ENCODE measurements around the gene CYP2U1. TPM values are rescaled to one million over a fixed set of nuclear protein-coding genes. Genes with fewer than 3 reads are reported as not detected.
"Not testable (repeated sequence)": the region's sequence is repeated elsewhere in the genome, so short reads cannot be mapped to it uniquely, and the experiment has no call there.

Gene CYP2U1
- total RNA-seq: 0.92 TPM

- ATAC-seq: peak; percentile 94
Observed at GRCh38 chr4:107930821-107931774, at the start of gene CYP2U1. TSS of gene CYP2U1 (plus strand) at chr4:107931549. CDS start at chr4:107931644, 95 bp downstream.

DNA sequence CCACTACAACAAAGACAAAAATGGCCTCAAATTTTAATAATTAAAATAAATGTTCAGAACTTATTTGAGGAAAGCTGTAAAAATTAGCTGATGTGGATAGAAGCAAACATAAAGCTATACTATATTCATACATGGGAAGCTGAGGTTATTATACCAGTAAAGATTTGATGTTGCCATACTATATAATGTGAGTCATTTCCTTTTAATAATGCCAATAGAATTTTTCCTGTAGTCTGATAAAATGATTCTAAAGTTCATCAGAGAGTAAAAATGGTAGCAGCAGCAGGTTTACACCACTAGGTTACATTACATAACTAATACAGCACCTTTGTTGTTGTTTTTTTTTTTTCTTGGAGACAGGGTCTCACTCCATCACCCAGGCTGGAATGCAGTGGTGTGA, 45.5 kb upstream of the CYP2U1 start:
- ATAC-seq: peak; percentile 43

DNA sequence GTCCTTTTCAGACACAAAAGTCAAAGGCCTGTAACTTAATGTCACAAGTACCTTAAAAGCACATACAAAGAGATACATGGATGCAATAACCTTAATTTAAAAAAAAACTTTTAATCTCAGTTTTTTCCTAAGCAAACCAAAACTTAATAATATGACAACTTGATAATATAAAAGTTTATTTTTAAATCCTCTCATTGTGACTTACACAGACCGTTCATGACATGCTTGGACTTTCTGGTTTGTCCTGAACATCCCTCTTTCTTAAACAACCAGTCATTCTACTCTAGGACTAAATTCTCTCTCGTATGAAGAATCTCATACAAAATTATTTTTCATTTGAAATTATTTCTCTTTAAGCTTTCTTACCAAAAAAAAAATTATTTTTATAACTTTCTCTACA, 43.1 kb upstream of the CYP2U1 start:
- no peak for ATAC-seq

DNA sequence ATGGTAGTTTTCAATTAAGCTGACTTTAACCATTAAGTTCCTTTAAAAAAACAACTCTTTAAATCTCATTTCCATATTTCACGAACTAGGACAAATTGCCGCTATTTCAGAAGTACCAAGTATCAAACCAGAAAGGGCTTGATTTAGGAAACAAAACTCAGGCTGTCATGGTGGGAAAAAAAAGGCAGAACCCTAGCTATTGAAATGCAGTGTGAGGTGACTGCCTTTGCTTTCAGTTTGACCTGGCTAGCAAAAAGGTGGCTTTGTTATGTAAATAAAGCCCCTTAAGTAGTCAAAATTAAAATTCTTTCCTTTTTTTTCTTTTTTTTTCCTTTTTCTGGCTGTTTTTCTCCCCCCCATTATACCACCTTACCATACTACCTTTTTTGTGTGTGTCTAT, 40.6 kb upstream of the CYP2U1 start:
- no peak for ATAC-seq

- no peak for ATAC-seq
Observed at GRCh38 chr4:107891299-107891698, 40.0 kb upstream of the CYP2U1 start.

DNA sequence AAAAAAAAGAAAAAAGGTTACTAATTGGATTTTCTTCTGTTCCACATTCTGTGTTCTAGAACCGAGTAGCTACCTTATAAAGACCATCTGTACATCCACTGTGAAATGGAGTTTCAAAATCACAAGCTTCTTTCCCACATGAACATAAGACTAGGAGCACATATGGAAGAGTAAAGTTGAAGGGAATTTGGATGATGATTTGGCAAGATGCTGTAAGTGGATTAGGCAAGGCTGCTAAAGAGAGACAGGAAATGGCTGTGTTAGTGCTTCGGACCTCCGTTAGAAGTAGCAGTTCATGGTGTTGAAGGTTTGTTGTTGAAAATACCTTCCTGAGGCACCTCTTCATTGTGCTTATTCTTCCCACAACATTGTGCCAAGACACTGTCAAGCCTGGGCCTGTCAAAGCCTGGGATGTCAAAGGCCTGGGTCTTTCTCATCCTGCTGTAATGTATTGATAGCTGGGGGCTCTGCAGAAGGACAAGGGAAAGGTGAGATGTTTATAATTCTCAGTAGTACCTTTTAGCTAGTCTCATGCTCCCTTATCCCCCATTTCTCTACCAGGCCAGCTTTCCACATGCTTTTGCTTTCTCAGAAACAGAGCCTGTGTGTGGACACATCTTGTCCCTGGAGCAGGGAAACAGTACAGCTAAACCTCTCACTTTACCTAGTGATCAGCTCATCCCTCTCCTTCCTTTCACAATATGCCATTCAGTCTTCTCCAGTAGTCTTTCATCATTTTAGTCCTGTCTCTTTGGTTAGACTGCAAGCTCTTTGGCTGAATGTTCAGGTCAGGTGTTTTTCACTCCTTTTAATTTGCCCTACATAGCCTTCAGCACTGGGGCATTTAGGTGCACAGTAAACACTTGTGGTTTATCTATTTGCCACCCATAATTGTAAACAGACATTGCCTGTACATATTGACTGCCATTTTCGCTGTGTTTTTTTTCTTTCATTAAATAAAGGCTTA, 37.9 kb upstream of the CYP2U1 start:
- ATAC-seq: no peak

DNA sequence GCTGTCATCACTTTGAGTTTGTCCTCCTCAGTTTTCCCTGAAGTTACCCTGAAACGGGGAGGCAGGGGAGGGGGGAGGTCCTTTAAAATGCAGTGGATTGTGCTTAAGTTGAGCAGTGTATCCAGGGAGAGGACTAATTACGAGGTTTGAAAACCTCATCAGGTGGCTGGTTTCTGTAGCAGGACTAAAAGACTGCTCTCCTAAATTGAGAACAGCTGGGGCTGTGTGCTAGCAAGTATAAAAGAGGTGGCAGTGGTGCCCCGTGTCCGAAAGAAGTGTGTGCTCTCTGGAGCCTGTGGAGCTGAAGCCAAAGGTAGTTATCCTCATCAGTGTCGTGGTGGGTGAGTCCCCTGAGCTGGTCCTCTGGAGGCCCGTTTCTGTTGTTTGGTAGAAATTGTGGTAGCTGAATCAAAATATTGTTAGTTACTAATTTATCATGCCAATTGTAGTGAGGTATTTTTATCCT, 37.2 kb upstream of the CYP2U1 start:
- ATAC-seq: no peak

DNA sequence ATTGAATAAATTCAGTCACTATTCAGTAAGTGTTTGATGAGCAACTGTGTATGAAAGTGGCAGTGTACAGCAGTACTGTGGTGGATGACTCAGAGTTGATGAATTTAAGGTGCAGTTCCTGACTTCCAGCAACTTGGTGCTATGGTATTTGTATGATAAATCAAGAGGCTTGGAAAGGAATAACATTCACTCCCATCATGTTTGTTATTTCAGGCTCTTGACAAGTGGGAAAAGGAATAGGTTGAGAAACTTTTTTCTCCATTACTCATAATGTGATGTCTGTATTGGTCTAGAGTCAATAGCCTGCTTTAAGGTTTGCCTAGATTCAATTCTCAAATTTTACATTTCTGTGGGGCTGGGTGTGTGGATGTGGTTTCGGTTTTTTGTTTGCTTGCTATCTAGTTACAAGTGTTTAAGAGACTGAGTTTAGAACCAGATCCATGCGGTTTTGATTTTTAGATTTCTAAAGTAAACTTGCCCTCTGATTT, 35.1 kb upstream of the CYP2U1 start:
- peak; percentile 99 for ATAC-seq

DNA sequence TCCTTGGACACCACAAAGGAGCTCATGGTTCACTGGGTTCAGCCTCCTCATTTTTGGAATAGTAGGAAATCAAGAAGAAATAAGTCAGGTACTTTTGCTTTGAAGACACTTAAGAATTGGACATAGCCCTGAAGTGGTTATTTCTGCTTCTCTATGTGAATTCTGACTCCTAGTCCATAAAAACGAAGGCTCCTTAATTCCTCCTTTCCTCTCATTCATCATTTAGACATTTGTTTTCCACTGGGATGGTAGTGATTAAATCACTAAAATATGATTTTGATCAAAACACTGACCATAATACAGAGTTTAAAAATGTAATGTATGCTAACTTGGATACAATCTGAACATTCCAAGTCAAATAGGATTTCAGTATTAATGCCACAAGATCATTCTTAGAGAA, 34.7 kb upstream of the CYP2U1 start:
- no peak for ATAC-seq

- ATAC-seq: no peak
Observed at GRCh38 chr4:107897823-107898222, 33.5 kb upstream of the CYP2U1 start.

- no peak for ATAC-seq
Observed at GRCh38 chr4:107900067-107900466, 31.3 kb upstream of the CYP2U1 start.

DNA sequence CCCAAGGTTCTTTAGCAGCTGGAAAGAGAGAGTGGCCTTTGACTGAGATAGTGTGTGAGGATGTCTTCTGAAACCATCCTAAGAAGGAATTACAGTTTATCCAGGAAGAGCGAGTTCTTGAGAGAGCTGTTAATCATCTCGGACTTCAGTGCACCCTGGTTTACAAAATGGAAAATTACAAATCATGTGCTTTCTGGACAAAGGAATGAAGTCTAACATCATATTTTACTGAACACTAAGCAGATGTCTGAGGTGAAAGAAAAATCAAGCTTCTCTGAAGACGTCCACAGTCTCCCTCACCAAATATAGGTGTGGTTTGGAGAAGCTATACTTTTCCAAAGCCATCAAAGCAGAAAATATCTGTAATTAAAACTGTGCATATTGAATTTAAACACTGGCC, 30.8 kb upstream of the CYP2U1 start:
- no peak for ATAC-seq

DNA sequence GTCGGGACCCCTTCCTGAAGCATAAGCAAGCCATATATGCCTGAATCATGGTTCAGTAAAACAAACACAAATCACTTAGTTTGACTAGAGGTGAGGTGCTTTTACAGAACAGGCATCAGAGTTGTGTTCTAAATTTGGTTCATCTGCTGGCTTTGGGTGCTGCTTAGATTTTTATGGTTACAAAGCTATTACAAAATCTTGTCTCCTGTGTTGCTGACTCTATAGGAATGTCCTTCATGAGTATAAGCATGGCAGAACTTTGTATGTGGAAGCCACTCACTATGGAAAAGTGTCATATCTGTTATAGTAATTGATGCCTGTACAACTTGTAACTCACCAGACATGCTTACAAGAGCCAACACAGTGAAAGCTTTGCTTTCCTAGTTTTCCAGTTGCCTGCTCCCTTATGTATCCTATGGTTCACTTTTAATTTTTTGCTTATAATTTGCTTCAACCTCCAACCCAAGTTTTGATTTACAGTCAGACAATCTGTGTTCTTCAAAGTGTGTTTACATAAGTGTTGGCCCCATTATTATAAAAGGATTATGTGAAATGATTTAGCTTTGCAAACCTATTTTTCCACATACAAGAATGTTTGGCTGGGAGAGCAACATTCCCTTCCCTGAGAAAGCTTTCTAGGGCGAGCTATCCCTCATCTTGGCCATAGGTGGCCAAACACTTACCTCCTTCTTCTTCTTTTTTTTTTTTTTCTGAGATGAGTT, 30.0 kb upstream of the CYP2U1 start:
- ATAC-seq: no peak

DNA sequence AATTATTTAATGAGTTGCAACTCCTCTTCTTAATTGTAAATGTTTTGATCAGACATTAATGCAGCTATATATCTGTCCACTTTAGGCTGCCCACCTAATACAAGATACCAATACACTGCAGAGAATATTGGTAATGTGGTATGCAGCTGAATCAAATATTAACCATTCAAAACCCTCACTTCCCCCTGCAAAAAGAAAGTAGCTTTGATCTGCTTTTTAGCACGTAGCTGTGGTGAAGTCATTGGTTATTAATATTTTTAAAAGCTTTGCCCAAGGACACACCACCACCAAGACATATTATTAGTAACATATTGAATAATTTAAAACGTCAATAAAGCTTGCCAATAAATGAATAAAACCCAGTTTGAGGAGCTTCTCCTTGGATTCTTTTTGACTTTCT, 28.6 kb upstream of the CYP2U1 start:
- ATAC-seq: no peak

DNA sequence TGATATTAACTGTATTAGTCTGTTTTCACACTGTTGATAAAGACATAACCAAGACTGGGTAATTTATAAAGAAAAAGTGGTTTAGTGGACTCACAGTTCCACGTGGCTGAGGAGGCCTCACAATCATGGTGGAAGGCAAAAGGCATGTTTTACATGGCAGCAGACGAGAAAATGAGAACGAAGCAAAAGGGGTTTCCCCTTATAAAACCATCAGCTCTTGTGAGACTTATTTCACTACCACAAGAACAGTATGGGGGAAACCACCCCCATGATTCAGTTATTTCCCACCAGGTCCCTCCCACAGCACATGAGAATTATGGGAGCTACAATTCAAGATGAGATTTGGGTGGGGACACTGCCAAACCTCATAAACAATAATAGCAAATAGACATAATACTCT, 26.3 kb upstream of the CYP2U1 start:
- not testable (repeated sequence) for ATAC-seq

- no peak for ATAC-seq
Observed at GRCh38 chr4:107906458-107907100, 24.8 kb upstream of the CYP2U1 start.

GRCh38 chr4:107908377-107908776, 23.0 kb upstream of the CYP2U1 start:
- no peak for ATAC-seq

DNA sequence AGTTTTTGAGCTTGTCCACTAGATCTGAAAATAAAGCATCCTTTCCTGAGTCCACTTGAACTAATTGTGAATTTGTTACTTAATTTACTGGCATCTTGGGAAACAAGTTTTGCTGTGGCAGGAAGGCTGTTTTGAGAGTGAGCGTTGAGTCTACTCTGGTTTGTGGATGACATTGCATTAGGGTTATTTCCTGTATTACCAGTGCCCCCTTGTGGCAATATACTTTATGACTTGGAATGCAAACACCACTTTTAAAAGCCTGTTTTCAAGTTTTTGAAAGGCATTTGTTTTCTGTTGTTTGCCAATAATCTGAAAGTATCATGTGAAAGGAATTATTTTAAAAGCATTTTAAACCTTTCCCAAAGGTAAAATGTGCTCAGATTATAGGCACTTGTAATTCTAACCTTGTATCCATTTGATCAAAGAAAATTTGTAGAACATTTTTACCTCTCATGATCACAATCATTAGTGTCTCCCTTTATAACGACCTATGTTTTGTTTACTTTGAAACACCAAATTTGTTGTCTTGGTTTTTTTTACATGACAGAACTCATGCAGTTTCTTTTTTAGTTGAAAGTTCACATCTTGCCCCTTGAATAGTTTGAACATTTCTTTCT, 18.0 kb upstream of the CYP2U1 start:
- ATAC-seq: peak; percentile 89

GRCh38 chr4:107915220-107915619, 16.1 kb upstream of the CYP2U1 start:
- no peak for ATAC-seq

- ATAC-seq: no peak
Observed at GRCh38 chr4:107916623-107917022, 14.7 kb upstream of the CYP2U1 start.

DNA sequence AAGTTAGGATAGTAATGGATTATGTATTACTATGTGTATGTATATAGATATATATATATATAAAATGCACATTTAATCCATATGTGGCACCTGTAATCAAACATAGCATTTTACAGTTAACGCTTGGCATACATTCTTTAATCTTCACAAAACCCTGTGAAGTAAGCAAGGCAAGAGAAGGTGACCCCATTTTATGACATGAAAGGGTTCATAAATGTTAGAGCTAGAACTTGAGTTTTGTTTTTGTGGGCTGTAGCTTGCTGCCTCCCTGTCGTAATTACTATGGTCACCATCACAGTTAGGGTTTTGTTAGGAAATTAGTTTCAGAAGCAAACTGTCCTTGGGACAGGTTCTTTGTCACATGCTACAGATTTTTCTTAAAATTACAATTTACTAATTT, 13.8 kb upstream of the CYP2U1 start:
- no peak for ATAC-seq
